ENCODE measurements around the gene MEAF6.
A peak's percentile ranks its signal among the peaks of the same experiment; 100 is the strongest.
"Not testable (repeated sequence)": the region's sequence is repeated elsewhere in the genome, so short reads cannot be mapped to it uniquely, and the experiment has no call there.

Gene MEAF6

GRCh38 chr1:37514350-37515184, at the start of gene MEAF6:
TSS of gene MEAF6 (minus strand) at chr1:37514766. CDS start at chr1:37514746, 20 bp downstream.
- DNase-seq: peak; percentile 93

- no peak for DNase-seq
Observed at GRCh38 chr1:37562984-37563383, 48.4 kb upstream of the MEAF6 start.

- DNase-seq: peak; percentile 40
Observed at GRCh38 chr1:37561133-37562132, 46.9 kb upstream of the MEAF6 start.

- no peak for DNase-seq
Observed at GRCh38 chr1:37560401-37561132, 46.0 kb upstream of the MEAF6 start.

GRCh38 chr1:37559957-37560379, 45.4 kb upstream of the MEAF6 start:
- DNase-seq: not testable (repeated sequence)

- DNase-seq: no peak
Observed at GRCh38 chr1:37559080-37559479, 44.5 kb upstream of the MEAF6 start.

- no peak for DNase-seq
Observed at GRCh38 chr1:37558411-37558810, 43.8 kb upstream of the MEAF6 start.

- no peak for DNase-seq
Observed at GRCh38 chr1:37557402-37557801, 42.8 kb upstream of the MEAF6 start.

- peak; percentile 35 for DNase-seq
Observed at GRCh38 chr1:37556712-37557196, 42.2 kb upstream of the MEAF6 start, which contains the start of gene DNALI1. TSS of gene DNALI1 (plus strand) at chr1:37556940. CDS start at chr1:37556995, 55 bp downstream.

- peak; percentile 97 for DNase-seq
Observed at GRCh38 chr1:37553927-37554808, 39.6 kb upstream of the MEAF6 start, which contains the start of gene SNIP1. TSS of gene SNIP1 (minus strand) at chr1:37554293. CDS start at chr1:37554229, 64 bp downstream.

- DNase-seq: no peak
Observed at GRCh38 chr1:37553598-37553926, 39.0 kb upstream of the MEAF6 start.

GRCh38 chr1:37549341-37549740, 34.8 kb upstream of the MEAF6 start:
- no peak for DNase-seq

GRCh38 chr1:37545019-37545418, 30.5 kb upstream of the MEAF6 start:
- DNase-seq: no peak

GRCh38 chr1:37544530-37544929, 30.0 kb upstream of the MEAF6 start:
- DNase-seq: no peak

- no peak for DNase-seq
Observed at GRCh38 chr1:37540036-37540785, 25.6 kb upstream of the MEAF6 start.

- DNase-seq: not testable (repeated sequence)
Observed at GRCh38 chr1:37539154-37539553, 24.6 kb upstream of the MEAF6 start.

GRCh38 chr1:37537378-37537777, 22.8 kb upstream of the MEAF6 start:
- DNase-seq: no peak

GRCh38 chr1:37533317-37534093, 18.9 kb upstream of the MEAF6 start:
- no peak for DNase-seq

- DNase-seq: not testable (repeated sequence)
Observed at GRCh38 chr1:37532418-37533156, 18.0 kb upstream of the MEAF6 start.
